IPS DF 4.7 (cell line): ENCODE data around the gene PHF23.

Experiments
- DNase-seq: peaks from one replicate; pipeline ENCODE4 v3.0.0-alpha.2; 2013; ENCODE audit warnings: low spot score; ENCODE audit errors: extremely low read depth

Gene PHF23

GRCh38 chr17:7204828-7205461 lies 34.3 kb downstream of the PHF23 start:
- no peak for DNase-seq

GRCh38 chr17:7204336-7204735 lies 34.9 kb downstream of the PHF23 start:
- no peak for DNase-seq

- no peak for DNase-seq
Observed at GRCh38 chr17:7203391-7203790, 35.9 kb downstream of the PHF23 start.

GRCh38 chr17:7196651-7197401 lies 42.4 kb downstream of the PHF23 start:
- no peak for DNase-seq

GRCh38 chr17:7195971-7196370 lies 43.3 kb downstream of the PHF23 start:
- DNase-seq: no peak

GRCh38 chr17:7192271-7192937 lies 46.9 kb downstream of the PHF23 start:
- no peak for DNase-seq

- DNase-seq: no peak
Observed at GRCh38 chr17:7191571-7192270, 47.5 kb downstream of the PHF23 start.

GRCh38 chr17:7191069-7191468 lies 48.2 kb downstream of the PHF23 start:
- no peak for DNase-seq

- DNase-seq: no peak
Observed at GRCh38 chr17:7190276-7190917, 48.9 kb downstream of the PHF23 start.

GRCh38 chr17:7186241-7186640 lies 53.0 kb downstream of the PHF23 start:
- DNase-seq: no peak
